HAP-1 (cell line): ENCODE data around the gene IGFBP7.

Source experiments
- DNase-seq, 2 experiments: peaks; one replicate each; pipeline ENCODE4 v3.0.0-alpha.2; 2016 to 2020; ENCODE audit warnings: low spot score in 2 of 2
- H3K27me3 ChIP-seq: fragments of 250-450 bp; sonication (Bioruptor Pico); 2 replicates; pipeline ENCODE4 v1.5.1; 2020; ENCODE audit warnings: low read depth, mild to moderate bottlenecking, moderate library complexity
- H3K36me3 ChIP-seq: fragments of 250-450 bp; sonication (Bioruptor Pico); replicated peaks from 2 replicates; pipeline ENCODE4 v1.5.1; 2020; ENCODE audit warnings: mild to moderate bottlenecking
- H3K4me1 ChIP-seq: fragments of 250-450 bp; sonication (Bioruptor Pico); 2 replicates; pipeline ENCODE4 v1.5.1; 2020; ENCODE audit warnings: mild to moderate bottlenecking
- H3K4me3 ChIP-seq: fragments of 250-450 bp; sonication (Bioruptor Pico); 2 replicates; pipeline ENCODE4 v1.5.1; 2020; ENCODE audit warnings: mild to moderate bottlenecking, moderate library complexity
- H3K9me3 ChIP-seq: fragments of 250-450 bp; sonication (Bioruptor Pico); 2 replicates; pipeline ENCODE4 v1.5.1; 2020; ENCODE audit warnings: mild to moderate bottlenecking, moderate library complexity
- in situ Hi-C: fragments of 300-500 bp; cut with MboI; formaldehyde crosslinking; loops from 3 replicates; pipeline ENCODE4 v1.14.3; 2020; ENCODE audit warnings: low sequenced_read_pairs, inconsistent platforms, mixed read lengths

The IGFBP7 gene

DNA sequence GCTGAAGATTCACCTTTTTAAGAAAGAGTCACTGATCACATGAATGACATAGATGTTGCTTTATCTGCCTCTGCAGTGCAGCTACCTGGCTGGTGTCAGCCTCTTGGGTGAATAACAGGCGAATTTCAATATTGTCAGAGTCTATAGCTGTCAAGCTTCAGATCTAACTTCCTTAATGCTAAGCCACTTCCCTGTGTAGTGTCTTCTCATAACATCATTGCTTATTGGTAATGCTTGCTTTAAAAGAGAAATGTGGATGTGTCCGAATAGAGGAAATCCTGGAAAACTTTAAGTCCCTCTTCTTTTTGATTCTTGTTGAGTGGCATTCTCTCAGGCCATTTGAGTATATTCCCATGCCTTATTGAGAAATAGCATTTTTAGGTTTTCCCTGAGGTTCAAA lies 7.3 kb upstream of the IGFBP7 start:
- peaks cover 75% of the 10 kb centered on the region for H3K27me3 ChIP-seq
- H3K4me1 ChIP-seq, result no peaks in the 10 kb centered on the region
- H3K36me3 ChIP-seq, result no peaks in the 10 kb centered on the region
- H3K4me3 ChIP-seq, result no peak overlapping the region
- in situ Hi-C loops, result no loop called here
- H3K9me3 ChIP-seq, result no peaks in the 10 kb centered on the region
- DNase-seq, result no peak

DNA sequence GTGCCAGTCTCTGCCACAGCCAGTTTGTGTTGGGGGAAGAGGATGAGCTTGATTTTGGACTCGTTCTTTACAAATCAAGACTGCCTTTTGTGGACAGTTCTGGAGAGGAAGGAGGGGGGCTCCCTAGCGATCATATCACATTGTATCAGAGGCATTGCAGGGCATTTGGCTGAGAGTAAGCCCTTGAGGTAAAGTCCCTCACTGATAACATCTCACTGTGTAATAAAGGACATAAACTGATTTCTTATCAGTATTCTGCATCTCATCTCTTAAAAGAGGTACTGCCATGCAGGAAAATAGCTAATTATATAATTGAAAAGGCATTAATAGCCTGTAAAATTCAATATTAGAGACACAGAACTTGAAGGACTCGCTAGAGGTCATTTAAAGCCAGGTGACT lies 6.1 kb upstream of the IGFBP7 start:
- in situ Hi-C loops, result no loop called here
- peaks cover 80% of the 10 kb centered on the region for H3K27me3 ChIP-seq
- H3K36me3 ChIP-seq, result no peaks in the 10 kb centered on the region

GRCh38 chr4:57114973-57115372 lies 4.8 kb upstream of the IGFBP7 start:
- Histone ChIP-seq H3K27me3 (peaks cover 71% of the 10 kb centered on the region), H3K4me3 (no peak overlapping the region), H3K9me3 (no peaks in the 10 kb centered on the region), H3K36me3 (no peaks in the 10 kb centered on the region), H3K4me1 (peaks cover 6% of the 10 kb centered on the region)
- in situ Hi-C loops, result no loop called here
- DNase-seq, result no peak

More for the DNA sequence above, 6.1 kb upstream of the IGFBP7 start:
- Histone ChIP-seq H3K9me3 (no peaks in the 10 kb centered on the region), H3K4me1 (peaks cover 6% of the 10 kb centered on the region), H3K4me3 (no peak overlapping the region)
- DNase-seq, result no peak

- no peak for DNase-seq
These were observed 3.7 kb upstream of the IGFBP7 start for GRCh38 chr4:57113870-57114269.

DNA sequence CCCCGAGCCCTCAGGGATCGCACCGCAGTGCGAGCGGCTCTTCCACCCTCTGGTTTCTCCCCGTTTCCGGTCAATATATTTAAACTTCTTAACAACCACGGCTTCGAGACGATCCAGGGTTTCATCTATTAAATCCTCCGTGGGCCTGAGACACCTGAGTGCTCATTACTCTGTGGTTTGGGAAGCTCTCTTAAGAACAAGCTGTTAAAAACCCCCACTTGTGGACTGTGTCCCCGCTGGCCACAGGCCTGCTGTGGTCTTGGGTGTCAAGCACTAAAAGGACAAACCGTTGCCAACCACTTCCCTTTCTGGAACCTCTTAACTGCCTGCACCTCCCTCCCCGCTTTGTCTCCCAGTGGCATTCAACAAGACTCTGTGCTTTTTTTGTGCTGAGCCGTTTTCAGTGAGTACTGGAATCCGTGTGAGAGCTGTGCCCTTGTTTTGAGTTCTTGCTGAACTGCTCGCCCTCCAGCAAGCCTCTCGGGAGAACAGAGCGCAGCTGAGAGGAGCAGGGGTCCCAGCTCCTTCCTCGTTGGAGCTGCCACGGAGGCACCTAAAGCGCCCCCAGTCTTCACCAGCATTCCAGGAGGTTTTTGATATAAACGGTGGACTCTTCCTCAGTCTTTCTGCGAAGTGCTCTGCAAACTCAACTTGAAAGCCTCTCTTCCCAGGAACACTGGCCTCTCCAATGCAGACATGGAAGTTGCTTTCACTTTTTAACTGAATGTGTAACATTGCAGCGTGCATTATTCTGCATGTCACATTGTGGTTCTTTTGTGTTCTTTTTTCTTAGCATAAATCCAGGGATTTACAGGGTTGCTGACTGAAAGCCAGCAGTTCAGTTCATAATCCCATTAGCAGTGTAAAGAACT lies 691 bp upstream of the IGFBP7 start:
- Histone ChIP-seq H3K27me3 (peaks cover 77% of the 10 kb centered on the region), H3K36me3 (no peaks in the 10 kb centered on the region), H3K9me3 (no peaks in the 10 kb centered on the region), H3K4me3 (peak overlapping the region; percentile 17), H3K4me1 (peaks cover 6% of the 10 kb centered on the region)
- peak; percentile 66 to 99 for DNase-seq
- in situ Hi-C loops, result no loop called here

More at GRCh38 chr4:57113870-57114269, 3.7 kb upstream of the IGFBP7 start:
- H3K4me3 ChIP-seq, result no peak overlapping the region
- peaks cover 6% of the 10 kb centered on the region for H3K4me1 ChIP-seq
- in situ Hi-C loops, result no loop called here
- no peaks in the 10 kb centered on the region for H3K36me3 ChIP-seq
- no peaks in the 10 kb centered on the region for H3K9me3 ChIP-seq
- peaks cover 77% of the 10 kb centered on the region for H3K27me3 ChIP-seq

- Histone ChIP-seq H3K4me1 (peaks cover 6% of the 10 kb centered on the region), H3K9me3 (no peaks in the 10 kb centered on the region), H3K27me3 (peaks cover 76% of the 10 kb centered on the region), H3K36me3 (no peaks in the 10 kb centered on the region), H3K4me3 (no peak overlapping the region)
- in situ Hi-C loops, result no loop called here
- DNase-seq, result no peak
These were observed 756 bp downstream of the IGFBP7 start for GRCh38 chr4:57109411-57109846.

DNA sequence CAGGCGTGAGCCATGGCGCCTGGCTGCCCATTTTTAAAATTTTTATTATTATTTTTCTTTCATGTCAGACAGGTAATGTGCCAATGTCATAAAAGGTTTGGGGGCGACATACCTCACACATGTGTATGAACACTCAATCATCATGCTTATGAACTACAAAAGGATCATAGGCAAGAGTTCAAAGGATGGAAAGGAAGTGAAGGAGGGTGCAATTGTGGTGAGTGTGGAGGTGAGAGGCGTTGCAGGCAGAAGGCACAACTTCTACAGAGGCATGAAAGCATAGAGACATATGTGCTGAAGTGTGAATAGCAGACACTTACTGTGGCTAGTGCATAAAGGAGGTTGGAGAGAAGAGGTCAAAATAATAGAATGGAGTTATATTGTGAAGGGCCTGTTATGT lies 4.0 kb downstream of the IGFBP7 start:
- Histone ChIP-seq H3K4me3 (no peak overlapping the region), H3K36me3 (no peaks in the 10 kb centered on the region), H3K9me3 (no peaks in the 10 kb centered on the region), H3K27me3 (peaks cover 74% of the 10 kb centered on the region), H3K4me1 (no peaks in the 10 kb centered on the region)
- DNase-seq, result no peak
- in situ Hi-C loops, result no loop called here

DNA sequence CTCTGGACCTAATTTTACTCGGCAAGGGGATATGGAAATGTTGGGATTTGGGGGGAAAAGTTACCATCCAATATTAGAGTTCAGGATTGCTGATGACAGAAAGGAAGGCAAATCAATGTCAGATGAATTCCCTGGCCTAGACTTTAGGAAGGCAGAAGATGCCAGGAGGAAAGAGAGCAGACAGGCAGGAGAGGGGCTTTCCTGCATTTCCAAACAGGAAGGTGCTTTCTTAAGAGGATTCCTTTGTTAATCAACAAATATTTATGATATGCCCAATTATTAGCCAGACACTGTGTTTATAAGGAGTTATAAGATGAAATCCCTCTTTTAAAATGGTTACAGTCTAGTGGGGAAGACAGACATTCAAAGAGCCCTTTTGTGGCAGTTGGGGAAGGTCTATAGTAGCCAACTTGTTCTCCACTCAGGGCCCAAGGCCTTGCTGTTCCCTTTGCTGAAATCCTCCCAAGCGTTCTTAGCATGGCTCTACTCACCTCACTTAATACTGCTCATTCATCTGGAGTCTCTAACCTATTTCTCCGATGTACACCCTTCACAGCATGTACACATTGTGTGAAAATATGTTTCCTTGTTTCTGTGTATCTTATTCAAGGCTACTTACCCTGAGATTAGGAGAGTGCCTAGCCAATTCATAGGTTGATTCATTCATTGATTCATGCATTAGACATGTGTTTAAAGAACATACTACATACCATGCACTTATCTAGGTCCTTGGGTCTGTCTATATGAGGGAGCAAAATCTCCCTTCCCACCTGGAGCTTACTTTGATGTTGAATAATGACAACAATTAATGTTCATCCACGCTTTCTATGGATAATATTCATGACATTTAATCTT lies 5.3 kb downstream of the IGFBP7 start:
- Histone ChIP-seq H3K27me3 (peaks cover 73% of the 10 kb centered on the region), H3K4me3 (no peak overlapping the region), H3K36me3 (no peaks in the 10 kb centered on the region), H3K9me3 (no peaks in the 10 kb centered on the region), H3K4me1 (no peaks in the 10 kb centered on the region)
- no peak for DNase-seq
- in situ Hi-C loops, result no loop called here

- no peak for DNase-seq
- no peak overlapping the region for H3K4me3 ChIP-seq
- in situ Hi-C loops, result no loop called here
- H3K36me3 ChIP-seq, result no peaks in the 10 kb centered on the region
- no peaks in the 10 kb centered on the region for H3K9me3 ChIP-seq
- H3K27me3 ChIP-seq, result peaks cover 55% of the 10 kb centered on the region
- H3K4me1 ChIP-seq, result no peaks in the 10 kb centered on the region
These were observed 7.1 kb downstream of the IGFBP7 start for GRCh38 chr4:57103051-57103450.

- in situ Hi-C loops, result no loop called here
- no peak for DNase-seq
- Histone ChIP-seq H3K36me3 (no peaks in the 10 kb centered on the region), H3K27me3 (peaks cover 48% of the 10 kb centered on the region), H3K9me3 (no peaks in the 10 kb centered on the region), H3K4me3 (no peak overlapping the region), H3K4me1 (no peaks in the 10 kb centered on the region)
These were observed 8.0 kb downstream of the IGFBP7 start for GRCh38 chr4:57102050-57102624.

DNA sequence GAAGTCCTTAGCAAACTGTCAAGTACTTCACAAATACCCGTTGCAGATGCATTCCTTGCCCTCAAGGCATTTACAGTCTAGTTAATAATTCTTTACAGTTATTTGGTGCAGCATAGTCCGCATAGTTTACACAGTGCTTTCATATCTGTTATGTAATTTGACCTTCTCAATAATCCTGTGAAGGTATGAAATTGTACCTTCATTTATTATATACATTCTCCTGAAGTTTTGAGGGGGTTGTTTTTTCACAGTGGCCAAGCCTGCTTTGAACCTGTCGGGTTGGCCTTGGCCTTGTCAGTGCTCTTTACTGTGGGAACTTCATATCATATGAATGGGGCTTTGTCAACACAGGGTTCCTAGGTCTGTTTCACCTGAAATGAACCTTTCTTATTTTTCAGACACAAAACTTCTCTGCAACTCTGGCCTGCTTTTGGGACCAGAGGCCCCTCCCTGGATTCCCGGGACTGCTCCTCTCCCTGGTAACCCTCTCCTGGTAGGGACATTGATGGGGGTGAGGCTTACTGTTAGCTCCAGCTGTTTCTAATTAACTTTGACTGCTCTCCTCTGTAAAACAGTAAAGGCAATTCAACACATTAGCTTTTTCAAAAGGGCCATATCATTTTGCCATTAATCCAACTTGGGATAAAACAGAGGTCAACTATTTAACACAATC lies 9.1 kb downstream of the IGFBP7 start:
- in situ Hi-C loops, result no loop called here
- no peaks in the 10 kb centered on the region for H3K9me3 ChIP-seq
- no peaks in the 10 kb centered on the region for H3K4me1 ChIP-seq
- H3K27me3 ChIP-seq, result peaks cover 47% of the 10 kb centered on the region
- no peak for DNase-seq
- H3K4me3 ChIP-seq, result no peak overlapping the region
- no peaks in the 10 kb centered on the region for H3K36me3 ChIP-seq

GRCh38 chr4:57099363-57099762 lies 10.8 kb downstream of the IGFBP7 start:
- Histone ChIP-seq H3K27me3 (peaks cover 46% of the 10 kb centered on the region), H3K36me3 (no peaks in the 10 kb centered on the region), H3K4me1 (no peaks in the 10 kb centered on the region), H3K9me3 (no peaks in the 10 kb centered on the region), H3K4me3 (no peak overlapping the region)
- in situ Hi-C loops, result no loop called here
- no peak for DNase-seq

DNA sequence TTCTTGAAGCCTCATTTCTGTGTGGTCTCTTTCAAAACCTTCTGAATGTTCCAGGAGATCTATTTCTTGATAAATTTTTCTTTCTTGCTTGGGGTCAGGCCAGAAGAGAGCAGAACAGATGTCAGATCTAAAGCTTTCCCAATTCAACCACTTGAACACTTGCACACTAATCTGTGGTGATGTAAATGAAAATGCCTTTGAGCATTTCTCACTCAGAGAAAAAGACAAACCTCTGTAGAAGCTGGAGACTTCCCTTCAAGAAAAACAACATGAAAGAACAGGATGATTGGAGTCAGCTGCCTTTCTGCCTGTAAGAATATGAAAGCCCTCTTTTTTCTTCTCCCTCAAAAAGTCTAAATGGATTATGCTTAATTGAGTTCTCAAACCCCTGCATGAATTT lies 11.2 kb downstream of the IGFBP7 start:
- Histone ChIP-seq H3K36me3 (no peaks in the 10 kb centered on the region), H3K4me1 (no peaks in the 10 kb centered on the region), H3K4me3 (no peak overlapping the region), H3K9me3 (no peaks in the 10 kb centered on the region), H3K27me3 (peaks cover 42% of the 10 kb centered on the region)
- in situ Hi-C loops, result no loop called here
- DNase-seq, result no peak
